HCT116 (cell line): Measurements from ENCODE around the gene ST7L. TPM values are rescaled to one million over a fixed set of nuclear protein-coding genes. Genes with fewer than 3 reads are reported as not detected.

Source experiments
- ATAC-seq: fragments of 200-7000 bp; cut with Tn5 transposase; 2 replicates; pipeline ENCODE4 v1.9.1; 2020; ENCODE audit warnings: mild to moderate bottlenecking, moderate library complexity
- BruUV-seq: library from RNA; stranded (reverse); fragments of 400-500 nt; replicated peaks from 2 replicates; lab custom pipeline; 2021; lab: Mats Ljungman, UMichigan
- CTCF ChIA-PET: fragments of 300-600 bp; sonication (Branson Sonifier 250); formaldehyde crosslinking; loops from one replicate; lab custom pipeline; 2021; ENCODE audit warnings: antibody characterized with exemption; lab: Charles Lee
- POLR2A ChIA-PET: fragments of 300-600, 350-600 bp; sonication (Branson Sonifier 250); formaldehyde crosslinking; loops from one replicate; lab custom pipeline; 2021; ENCODE audit warnings: antibody characterized with exemption; lab: Charles Lee
- RAD21 ChIA-PET, 2 experiments: fragments of 300-600 bp; sonication (Branson Sonifier 250); formaldehyde crosslinking; loops; one replicate each; lab custom pipeline; 2023; ENCODE audit warnings: low total read pairs in 2 of 2; ENCODE audit not compliant: uncharacterized antibody in 2 of 2, unreplicated experiment in 2 of 2, low non-redundant PET in 1 of 2; lab: Charles Lee
- DNase-seq: peaks from one replicate; pipeline ENCODE4 v3.0.0-alpha.2; 2010; ENCODE audit warnings: low read depth, low spot score
- H2AFZ ChIP-seq: fragments of 200-600 bp; shearing (Covaris generic), sonication (generic); 2 replicates; pipeline ENCODE4 v1.6.1; 2017; ENCODE audit warnings: low read depth, mixed run types, mixed read lengths, antibody characterized with exemption, low read length; ENCODE audit not compliant: poor library complexity, severe bottlenecking
- H3K27ac ChIP-seq: 2 replicates; pipeline ENCODE4 v1.5.1; 2012; ENCODE audit warnings: low read depth, low read length
- H3K27me3 ChIP-seq: fragments of 200-600 bp; sonication (generic); 2 replicates; pipeline ENCODE4 v1.6.1; 2016; ENCODE audit warnings: mixed run types, low read length, mixed read lengths; ENCODE audit not compliant: insufficient read depth
- H3K36me3 ChIP-seq, 2 experiments: fragments of 200-500 bp in 1 of 2; fragments of 200-600 bp in 1 of 2; sonication (Bioruptor generic) in 1 of 2; sonication (generic) in 1 of 2; 2 replicates each; pipeline versions ENCODE4 v1.5.1 to v1.6.1; 2014 to 2016; ENCODE audit warnings: low read length in 2 of 2, inconsistent platforms in 1 of 2, mixed read lengths in 1 of 2, mixed run types in 1 of 2; ENCODE audit not compliant: insufficient read depth in 2 of 2, control insufficient read depth in 1 of 2
- H3K4me1 ChIP-seq, 2 experiments: fragments of 200-600 bp in 1 of 2; sonication (generic) in 1 of 2; 2 replicates each; pipeline versions ENCODE4 v1.5.1 to v1.6.1; 2012 to 2017; ENCODE audit warnings: low read length in 2 of 2, inconsistent platforms in 1 of 2, mild to moderate bottlenecking in 1 of 2, mixed read lengths in 1 of 2, mixed run types in 1 of 2, moderate library complexity in 1 of 2; ENCODE audit not compliant: insufficient read depth in 2 of 2, control insufficient read depth in 1 of 2
- H3K4me2 ChIP-seq: fragments of 200-600 bp; sonication (generic); 2 replicates; pipeline ENCODE4 v1.6.1; 2017; ENCODE audit warnings: mixed run types, low read length, mixed read lengths
- H3K4me3 ChIP-seq, 2 experiments: fragments of 200-600 bp in 1 of 2; sonication (generic) in 1 of 2; replicated peaks in 1 of 2; 2 replicates each; pipeline ENCODE4 v1.5.1; 2011 to 2016; ENCODE audit warnings: low read length in 2 of 2, control low read depth in 1 of 2, low read depth in 1 of 2, mild to moderate bottlenecking in 1 of 2, mixed read lengths in 1 of 2, mixed run types in 1 of 2
- H3K79me2 ChIP-seq: fragments of 200-600 bp; sonication (generic); 2 replicates; pipeline ENCODE4 v1.6.1; 2017; ENCODE audit warnings: mild to moderate bottlenecking, mixed run types, low read length, moderate library complexity, mixed read lengths; ENCODE audit not compliant: insufficient read depth
- H3K9ac ChIP-seq: fragments of 200-600 bp; sonication (generic); 2 replicates; pipeline ENCODE4 v1.6.1; 2016; ENCODE audit warnings: low read length, mixed read lengths
- H3K9me2 ChIP-seq: fragments of 200-600 bp; sonication (generic), shearing (Covaris generic); 2 replicates; pipeline ENCODE4 v1.6.1; 2017; ENCODE audit warnings: mixed run types, mild to moderate bottlenecking, moderate library complexity; ENCODE audit not compliant: insufficient read depth
- H3K9me3 ChIP-seq, 2 experiments: fragments of 200-500 bp in 1 of 2; fragments of 200-600 bp in 1 of 2; sonication (Bioruptor generic) in 1 of 2; sonication (generic) in 1 of 2; 2 replicates each; pipeline ENCODE4 v1.6.1; 2014 to 2017; ENCODE audit warnings: low read length in 2 of 2, mixed read lengths in 2 of 2, inconsistent platforms in 1 of 2, low read depth in 1 of 2, mild to moderate bottlenecking in 1 of 2, mixed run types in 1 of 2, moderate library complexity in 1 of 2; ENCODE audit not compliant: control insufficient read depth in 1 of 2, insufficient read depth in 1 of 2
- H4K20me1 ChIP-seq: fragments of 200-600 bp; sonication (generic), shearing (Covaris generic); 2 replicates; pipeline ENCODE4 v1.6.1; 2017; ENCODE audit warnings: mixed run types, mild to moderate bottlenecking, moderate library complexity; ENCODE audit not compliant: insufficient read depth
- CBX3 ChIP-seq: IDR thresholded peaks from 2 replicates; pipeline ENCODE4 v1.6.1; 2012; ENCODE audit warnings: low read depth
- CTCF ChIP-seq, 3 experiments: fragments of 200-600 bp in 1 of 3; sonication (generic) in 1 of 3; IDR thresholded peaks in 2 of 3; conservative IDR thresholded peaks in 1 of 3; 2 replicates each; pipeline ENCODE4 v1.5.1; 2012 to 2017; ENCODE audit warnings: low read depth in 2 of 3, low read length in 2 of 3, antibody characterized with exemption in 1 of 3, borderline replicate concordance in 1 of 3, control low read depth in 1 of 3, mild to moderate bottlenecking in 1 of 3, mixed read lengths in 1 of 3, mixed run types in 1 of 3, moderate library complexity in 1 of 3; ENCODE audit not compliant: insufficient read depth in 1 of 3
- EGR1 ChIP-seq: IDR thresholded peaks from 2 replicates; pipeline ENCODE4 v1.6.1; 2012; ENCODE audit warnings: low read depth
- ELF1 ChIP-seq: IDR thresholded peaks from 2 replicates; pipeline ENCODE4 v1.6.1; 2012; ENCODE audit warnings: low read depth, borderline replicate concordance
- EZH2 ChIP-seq: fragments of 200-600 bp; sonication (generic); IDR thresholded peaks from 2 replicates; pipeline ENCODE4 v1.6.1; 2017; ENCODE audit warnings: antibody characterized with exemption, mixed run types
- EZH2phosphoT487 ChIP-seq: fragments of 200-600 bp; IDR thresholded peaks from 2 replicates; pipeline ENCODE4 v1.6.1; 2018; ENCODE audit warnings: antibody characterized with exemption, borderline replicate concordance
- FOSL1 ChIP-seq: IDR thresholded peaks from 2 replicates; pipeline ENCODE4 v1.6.1; 2012; ENCODE audit warnings: low read depth
- JUND ChIP-seq: IDR thresholded peaks from 2 replicates; pipeline ENCODE4 v1.6.1; 2012
- MAX ChIP-seq: IDR thresholded peaks from 2 replicates; pipeline ENCODE4 v1.6.1; 2012
- POLR2AphosphoS5 ChIP-seq: IDR thresholded peaks from 2 replicates; pipeline ENCODE4 v1.6.1; 2011; ENCODE audit warnings: mild to moderate bottlenecking, low read depth, low read length, moderate library complexity
- RAD21 ChIP-seq: IDR thresholded peaks from 2 replicates; pipeline ENCODE4 v1.6.1; 2012; ENCODE audit warnings: low read depth, mild to moderate bottlenecking
- REST ChIP-seq: IDR thresholded peaks from 2 replicates; pipeline ENCODE4 v1.6.1; 2012; ENCODE audit warnings: low read depth
- SP1 ChIP-seq: IDR thresholded peaks from 2 replicates; pipeline ENCODE4 v1.6.1; 2012; ENCODE audit warnings: low read depth
- TCF7L2 ChIP-seq: IDR thresholded peaks from 2 replicates; pipeline ENCODE4 v1.7.0; 2011; ENCODE audit warnings: borderline replicate concordance, inconsistent platforms; ENCODE audit not compliant: insufficient read depth, insufficient read length; ENCODE audit errors: extremely low read depth
- ZFX ChIP-seq: fragments of 450-650 bp; IDR thresholded peaks from 2 replicates; pipeline ENCODE4 v1.6.1; 2017
- ZNF274 ChIP-seq: fragments of 200-500 bp; sonication (Bioruptor generic); IDR thresholded peaks from 2 replicates; pipeline ENCODE4 v1.6.1; 2014; ENCODE audit warnings: mild to moderate bottlenecking, low read depth, low read length, inconsistent platforms
- intact Hi-C: fragments of 100-400 bp; cut with micrococcal nuclease; formaldehyde crosslinking; loops from 2 replicates; pipeline ENCODE4 v1.10.0; 2022
- total RNA-seq: library from RNA; stranded (reverse); gene quantifications from one replicate; pipeline ENCODE4 v1.2.1, GENCODE V29; 2021; ENCODE audit not compliant: unreplicated experiment
- TF ChIP-seq, protein P1 (sequence below): IDR thresholded peaks from 2 replicates; pipeline ENCODE4 v1.6.1; 2012
- TF ChIP-seq, protein P2 (sequence below): IDR thresholded peaks from 2 replicates; pipeline ENCODE4 v1.6.1; 2011; ENCODE audit warnings: mild to moderate bottlenecking, low read length, moderate library complexity; ENCODE audit not compliant: insufficient replicate concordance; ENCODE audit errors: extremely low read depth

ST7L gene
- total RNA-seq, 1 experiment from 2014 or later: 19.9 TPM

GRCh38 chr1:112618114-112618720 is 724 bp downstream of the ST7L start:
- Histone ChIP-seq H3K9me2 (no peaks in the 10 kb centered on the region), H3K9ac (peak overlapping the region; percentile 100), H4K20me1 (no peaks in the 10 kb centered on the region), H3K9me3 (no peaks in the 10 kb centered on the region), H3K27ac (peak overlapping the region; percentile 87), H3K4me1 (peaks cover 9 to 24% of the 10 kb centered on the region in 2 experiments; a peak in 3 of 4 replicates), H3K36me3 (peaks cover under 1 to 8% of the 10 kb centered on the region in 2 experiments; a peak in 3 of 4 replicates), H3K4me2 (peak overlapping the region; percentile 99), H2AFZ (no peak overlapping the region), H3K79me2 (peaks cover 89% of the 10 kb centered on the region), H3K4me3 (peak overlapping the region; percentile 76 to 93), H3K27me3 (no peaks in the 10 kb centered on the region)
- ChIA-PET CTCF (interaction anchor here (1.0 to 1.3 kb wide), 3 partner anchors 90 to 227 kb away, joined by 3 to 8 read pairs (median 3); no protein-coding TSS in a partner anchor), RAD21 (interaction anchor here in 1 of 2 experiments (0.6 kb wide), 1 partner anchor 18 kb away, joined by 3 read pairs; no protein-coding TSS in a partner anchor), POLR2A (interaction anchor here (1.0 to 1.8 kb wide), 3 partner anchors 75 to 224 kb away, joined by 4 to 6 read pairs (median 5); no protein-coding TSS in a partner anchor)
- TSS peak; percentile 53 for BruUV-seq
- intact Hi-C loops: loop anchor here (2.0 to 10.0 kb wide), 2 partner anchors 113 to 151 kb away; partner anchors contain the start of gene WNT2B
- TF ChIP-seq, protein P1, sequence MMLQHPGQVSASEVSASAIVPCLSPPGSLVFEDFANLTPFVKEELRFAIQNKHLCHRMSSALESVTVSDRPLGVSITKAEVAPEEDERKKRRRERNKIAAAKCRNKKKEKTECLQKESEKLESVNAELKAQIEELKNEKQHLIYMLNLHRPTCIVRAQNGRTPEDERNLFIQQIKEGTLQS: no peak
- TF ChIP-seq, protein P2, sequence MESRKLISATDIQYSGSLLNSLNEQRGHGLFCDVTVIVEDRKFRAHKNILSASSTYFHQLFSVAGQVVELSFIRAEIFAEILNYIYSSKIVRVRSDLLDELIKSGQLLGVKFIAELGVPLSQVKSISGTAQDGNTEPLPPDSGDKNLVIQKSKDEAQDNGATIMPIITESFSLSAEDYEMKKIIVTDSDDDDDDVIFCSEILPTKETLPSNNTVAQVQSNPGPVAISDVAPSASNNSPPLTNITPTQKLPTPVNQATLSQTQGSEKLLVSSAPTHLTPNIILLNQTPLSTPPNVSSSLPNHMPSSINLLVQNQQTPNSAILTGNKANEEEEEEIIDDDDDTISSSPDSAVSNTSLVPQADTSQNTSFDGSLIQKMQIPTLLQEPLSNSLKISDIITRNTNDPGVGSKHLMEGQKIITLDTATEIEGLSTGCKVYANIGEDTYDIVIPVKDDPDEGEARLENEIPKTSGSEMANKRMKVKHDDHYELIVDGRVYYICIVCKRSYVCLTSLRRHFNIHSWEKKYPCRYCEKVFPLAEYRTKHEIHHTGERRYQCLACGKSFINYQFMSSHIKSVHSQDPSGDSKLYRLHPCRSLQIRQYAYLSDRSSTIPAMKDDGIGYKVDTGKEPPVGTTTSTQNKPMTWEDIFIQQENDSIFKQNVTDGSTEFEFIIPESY: no peak
- TF ChIP-seq TCF7L2: no peak
- no peak for TF ChIP-seq ELF1
- TF ChIP-seq MAX: no peak
- TF ChIP-seq EZH2phosphoT487: no peak
- TF ChIP-seq ZFX: no peak
- TF ChIP-seq FOSL1: no peak
- TF ChIP-seq RAD21: no peak
- TF ChIP-seq REST: no peak
- TF ChIP-seq ZNF274: no peak
- no peak for TF ChIP-seq SP1
- TF ChIP-seq EZH2: no peak
- TF ChIP-seq EGR1: no peak
- no peak for TF ChIP-seq CBX3
- TF ChIP-seq JUND: no peak
- TF ChIP-seq POLR2AphosphoS5: no peak
- no peak for TF ChIP-seq CTCF (IDR thresholded peaks at IDR 0.05 in 2 of 3, conservative IDR thresholded peaks at IDR 0.05 in 1 of 3; ENCODE audit: borderline replicate concordance in 1 of 3, insufficient read depth in 1 of 3, low read depth in 2 of 3, low read length in 2 of 3)
- DNase-seq (no peak), ATAC-seq (peak; percentile 32)
